Keratinocyte (primary cell): ENCODE measurements around the gene SLC18A2.

Source experiments
- EZH2 ChIP-seq: IDR thresholded peaks from one replicate; pipeline ENCODE4 v1.6.1; 2012; ENCODE audit warnings: inconsistent platforms, mild to moderate bottlenecking, low read length, moderate library complexity
- TF ChIP-seq, protein P1 (sequence below), 3 experiments: IDR thresholded peaks in 1 of 3; conservative IDR thresholded peaks in 1 of 3; optimal IDR thresholded peaks in 1 of 3; 2 replicates in 2 of 3; 3 replicates in 1 of 3; pipeline versions ENCODE3 to v1.5.1; 2011; ENCODE audit warnings: low read length in 3 of 3, mild to moderate bottlenecking in 3 of 3, moderate library complexity in 2 of 3, control low read depth in 1 of 3, inconsistent platforms in 1 of 3; ENCODE audit not compliant: insufficient read depth in 2 of 3; ENCODE audit errors: extremely low read depth in 1 of 3

- TF ChIP-seq, protein P1, sequence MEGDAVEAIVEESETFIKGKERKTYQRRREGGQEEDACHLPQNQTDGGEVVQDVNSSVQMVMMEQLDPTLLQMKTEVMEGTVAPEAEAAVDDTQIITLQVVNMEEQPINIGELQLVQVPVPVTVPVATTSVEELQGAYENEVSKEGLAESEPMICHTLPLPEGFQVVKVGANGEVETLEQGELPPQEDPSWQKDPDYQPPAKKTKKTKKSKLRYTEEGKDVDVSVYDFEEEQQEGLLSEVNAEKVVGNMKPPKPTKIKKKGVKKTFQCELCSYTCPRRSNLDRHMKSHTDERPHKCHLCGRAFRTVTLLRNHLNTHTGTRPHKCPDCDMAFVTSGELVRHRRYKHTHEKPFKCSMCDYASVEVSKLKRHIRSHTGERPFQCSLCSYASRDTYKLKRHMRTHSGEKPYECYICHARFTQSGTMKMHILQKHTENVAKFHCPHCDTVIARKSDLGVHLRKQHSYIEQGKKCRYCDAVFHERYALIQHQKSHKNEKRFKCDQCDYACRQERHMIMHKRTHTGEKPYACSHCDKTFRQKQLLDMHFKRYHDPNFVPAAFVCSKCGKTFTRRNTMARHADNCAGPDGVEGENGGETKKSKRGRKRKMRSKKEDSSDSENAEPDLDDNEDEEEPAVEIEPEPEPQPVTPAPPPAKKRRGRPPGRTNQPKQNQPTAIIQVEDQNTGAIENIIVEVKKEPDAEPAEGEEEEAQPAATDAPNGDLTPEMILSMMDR (optimal IDR thresholded peaks at IDR 0.05 in 1 of 3, IDR thresholded peaks at IDR 0.05 in 1 of 3, conservative IDR thresholded peaks at IDR 0.05 in 1 of 3; ENCODE audit: extremely low read depth in 1 of 3, insufficient read depth in 2 of 3, low read length in 3 of 3): peak; percentile 67 to 75 (median 70)
- TF ChIP-seq EZH2: no peak
These were observed 14.0 kb upstream of the SLC18A2 start for GRCh38 chr10:117226813-117227451.
